Erythroblast (primary cell): Measurements from ENCODE around the gene NEDD4L.

ENCODE experiments used
- GATA1 ChIP-seq: IDR thresholded peaks from 2 replicates; pipeline ENCODE4 v1.6.1; 2011; ENCODE audit warnings: low read depth, mild to moderate bottlenecking, control low read depth, low read length, moderate library complexity
- POLR2A ChIP-seq: IDR thresholded peaks from 2 replicates; pipeline ENCODE4 v1.6.1; 2011; ENCODE audit warnings: mild to moderate bottlenecking, low read length

DNA sequence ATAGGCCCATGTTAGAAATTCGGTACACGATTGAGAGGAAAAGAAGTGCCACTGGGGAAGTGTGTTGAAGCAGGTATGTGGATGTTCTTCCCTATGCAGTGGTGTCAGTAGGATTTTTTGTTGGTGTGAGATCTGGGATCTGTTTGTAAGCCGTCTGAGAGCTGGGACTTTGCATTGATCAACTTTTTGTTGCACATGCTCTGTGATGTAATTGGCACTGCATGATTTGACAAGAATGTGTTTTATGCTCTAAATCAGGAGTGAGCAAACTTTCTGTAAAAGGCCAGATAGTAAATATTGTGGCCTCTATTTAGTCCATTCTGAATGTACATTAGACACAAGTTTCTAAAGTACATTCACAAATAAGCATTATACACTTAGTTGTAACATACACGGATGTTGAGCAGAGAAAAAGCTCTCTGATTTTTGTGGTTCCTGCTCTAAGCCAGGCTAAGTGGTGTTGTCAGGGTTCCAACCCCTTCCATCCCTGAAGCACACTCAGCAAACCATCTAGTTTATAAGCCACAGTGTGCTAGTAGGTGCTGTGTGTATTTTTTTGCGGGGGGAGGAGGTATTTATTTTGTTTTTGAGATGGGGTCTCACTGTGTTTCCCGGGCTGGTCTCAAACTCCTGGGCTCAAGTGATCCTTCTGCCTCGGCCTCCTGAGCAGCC is 235.6 kb downstream of the NEDD4L start:
- TF ChIP-seq POLR2A (no peak), GATA1 (no peak)
